SIG-M5 treated with dmso at 0.1 percent for 504 hours (cell line): ENCODE measurements around the gene SLC22A23.
"Not testable (repeated sequence)": the region's sequence is repeated elsewhere in the genome, so short reads cannot be mapped to it uniquely, and the experiment has no call there.

Experiments
- DNase-seq: peaks from one replicate; lab custom pipeline; 2025; ENCODE audit not compliant: unreplicated experiment; lab: John Stamatoyannopoulos, UW

The SLC22A23 gene

GRCh38 chr6:3252369-3252768 lies 204.5 kb downstream of the SLC22A23 start:
- no peak for DNase-seq

- peak; percentile 73 for DNase-seq
Observed at GRCh38 chr6:3251462-3252314, 205.2 kb downstream of the SLC22A23 start.

- no peak for DNase-seq
Observed at GRCh38 chr6:3250231-3250675, 206.6 kb downstream of the SLC22A23 start.

GRCh38 chr6:3249821-3250220 lies 207.0 kb downstream of the SLC22A23 start:
- no peak for DNase-seq

GRCh38 chr6:3247255-3248146 lies 209.3 kb downstream of the SLC22A23 start:
- DNase-seq = no peak

- DNase-seq = no peak
Observed at GRCh38 chr6:3245216-3245615, 211.6 kb downstream of the SLC22A23 start.

GRCh38 chr6:3244832-3245161 lies 212.1 kb downstream of the SLC22A23 start:
- DNase-seq = not testable (repeated sequence)

GRCh38 chr6:3244003-3244831 lies 212.6 kb downstream of the SLC22A23 start:
- no peak for DNase-seq

- DNase-seq = no peak
Observed at GRCh38 chr6:3242768-3243167, 214.1 kb downstream of the SLC22A23 start.

GRCh38 chr6:3241745-3242144 lies 215.1 kb downstream of the SLC22A23 start:
- not testable (repeated sequence) for DNase-seq

- no peak for DNase-seq
Observed at GRCh38 chr6:3240595-3240994, 216.3 kb downstream of the SLC22A23 start.

GRCh38 chr6:3239110-3239830 lies 217.6 kb downstream of the SLC22A23 start:
- no peak for DNase-seq

- no peak for DNase-seq
Observed at GRCh38 chr6:3237761-3238662, 218.8 kb downstream of the SLC22A23 start.

- DNase-seq = no peak
Observed at GRCh38 chr6:3236005-3236404, 220.8 kb downstream of the SLC22A23 start.

GRCh38 chr6:3235486-3235885 lies 221.4 kb downstream of the SLC22A23 start:
- DNase-seq = no peak

GRCh38 chr6:3233904-3234303 lies 222.9 kb downstream of the SLC22A23 start:
- DNase-seq = no peak

- no peak for DNase-seq
Observed at GRCh38 chr6:3233321-3233720, 223.5 kb downstream of the SLC22A23 start.

- DNase-seq = no peak
Observed at GRCh38 chr6:3232017-3232945, 224.6 kb downstream of the SLC22A23 start.
